ENCODE measurements around the gene FMOD. TPM values are rescaled to one million over a fixed set of nuclear protein-coding genes. Genes with fewer than 3 reads are reported as not detected.
A peak's percentile ranks its signal among the peaks of the same experiment; 100 is the strongest.

The FMOD gene
- polyA plus RNA-seq, 6 donors from 2014 or later = not detected

DNA sequence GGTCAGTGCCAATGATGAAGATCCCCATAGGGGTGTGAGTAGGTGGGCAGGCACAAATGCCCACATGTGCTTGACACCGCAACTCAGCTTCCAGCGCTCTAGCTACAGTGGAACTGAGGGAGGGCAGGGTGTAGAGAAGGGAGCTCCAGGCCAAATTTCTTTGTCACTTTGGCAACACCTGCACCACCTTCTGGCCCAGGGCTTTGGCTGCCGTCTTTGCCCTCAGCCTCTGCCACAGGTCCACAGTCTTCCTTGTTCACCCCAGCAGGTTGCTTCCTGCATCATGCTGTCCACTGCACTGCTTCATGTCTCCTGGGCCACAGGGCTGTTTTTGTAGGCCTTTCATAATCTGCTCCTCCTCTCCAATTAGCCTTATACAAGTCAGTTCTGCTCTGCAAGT is 20.4 kb upstream of the FMOD start:
- Mint-ChIP-seq H3K27me3 (peaks cover 4 to 14% (median 13%) of the 10 kb centered on the region in 3 donors), H3K36me3 (no peaks in the 10 kb centered on the region), H3K4me1 (peaks cover 5 to 13% (median 7%) of the 10 kb centered on the region in 3 donors), H3K4me3 (no peak overlapping the region), H3K27ac (peak overlapping the region in 2 of 6 donors; percentile 7 to 76), H3K9me3 (no peaks in the 10 kb centered on the region)
- no peak for DNase-seq
- ATAC-seq (ENCODE audit: low read depth in 2 of 2) = no peak

DNA sequence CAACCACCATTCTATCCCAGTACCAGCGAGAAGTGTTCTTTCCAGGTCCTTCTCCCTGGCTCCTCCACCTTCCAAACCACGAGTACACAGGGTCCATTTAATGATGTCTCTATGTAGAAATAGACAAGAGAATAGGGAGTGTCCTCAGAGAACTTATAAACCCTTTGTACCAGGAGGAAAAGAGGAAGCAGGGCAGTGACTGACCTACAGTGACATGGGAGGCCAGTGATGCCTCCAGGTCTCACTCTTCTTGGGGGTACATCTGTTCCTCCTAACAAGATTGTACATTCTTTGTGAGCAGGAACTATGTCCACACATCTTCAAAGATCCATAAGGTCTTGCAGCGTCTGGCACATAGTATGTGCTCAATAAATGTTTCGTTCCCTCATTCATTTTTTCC is 18.7 kb upstream of the FMOD start:
- Mint-ChIP-seq H3K9me3 (no peaks in the 10 kb centered on the region), H3K27ac (peak overlapping the region in 2 of 6 donors; percentile 18 to 45), H3K4me1 (peaks cover 6 to 11% (median 10%) of the 10 kb centered on the region in 3 donors), H3K4me3 (no peak overlapping the region), H3K36me3 (no peaks in the 10 kb centered on the region), H3K27me3 (peaks cover 8 to 21% (median 19%) of the 10 kb centered on the region in 3 donors)
- DNase-seq (no peak), ATAC-seq (ENCODE audit: low read depth in 2 of 2) (no peak)

DNA sequence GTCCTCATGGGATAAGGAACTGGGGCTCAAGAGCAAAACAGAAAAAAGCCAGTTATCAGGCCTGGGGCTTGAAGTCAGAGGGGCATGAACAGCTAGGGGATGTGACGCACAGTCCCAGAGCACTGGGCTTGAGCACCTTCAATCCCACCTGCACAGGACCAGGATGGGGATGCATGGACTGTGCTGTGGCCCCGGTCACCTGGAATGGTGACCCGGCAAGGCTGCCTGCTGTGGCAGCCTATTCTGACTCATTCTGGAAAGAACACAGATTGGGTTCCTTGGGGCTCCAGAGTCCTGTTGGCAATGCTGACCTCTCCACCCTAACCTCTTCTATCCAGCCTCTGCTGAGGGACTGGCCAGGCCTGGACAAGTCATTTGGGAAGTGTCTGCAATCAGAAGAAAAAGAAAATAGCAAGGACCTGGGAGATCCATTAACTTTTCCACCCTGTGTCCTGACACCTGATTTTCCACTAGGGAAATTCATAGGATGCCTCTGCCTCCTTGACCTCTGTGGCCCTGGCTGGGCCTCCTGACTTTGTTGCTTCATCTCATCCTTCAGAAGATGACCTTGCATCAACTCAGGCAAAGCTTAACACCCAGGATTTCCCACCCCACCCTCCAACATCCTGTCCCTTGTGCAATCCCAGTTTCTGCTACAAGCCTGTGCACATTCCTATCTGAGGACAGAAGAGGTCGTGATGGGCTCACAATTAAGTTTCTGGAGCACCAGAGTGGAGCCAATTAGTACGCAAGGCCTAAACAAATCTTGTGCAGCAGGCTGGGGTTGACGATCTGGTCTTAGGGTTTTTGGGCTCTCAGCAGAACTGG is 17.9 kb upstream of the FMOD start:
- H3K27me3 Mint-ChIP-seq = peaks cover 8 to 27% (median 20%) of the 10 kb centered on the region in 3 donors
- peaks cover 6 to 15% (median 11%) of the 10 kb centered on the region in 3 donors for H3K4me1 Mint-ChIP-seq
- H3K27ac Mint-ChIP-seq = no peak overlapping the region
- no peaks in the 10 kb centered on the region for H3K36me3 Mint-ChIP-seq
- no peak for ATAC-seq (ENCODE audit: low read depth in 2 of 2)
- H3K4me3 Mint-ChIP-seq = no peak overlapping the region
- no peaks in the 10 kb centered on the region for H3K9me3 Mint-ChIP-seq
- DNase-seq = no peak

DNA sequence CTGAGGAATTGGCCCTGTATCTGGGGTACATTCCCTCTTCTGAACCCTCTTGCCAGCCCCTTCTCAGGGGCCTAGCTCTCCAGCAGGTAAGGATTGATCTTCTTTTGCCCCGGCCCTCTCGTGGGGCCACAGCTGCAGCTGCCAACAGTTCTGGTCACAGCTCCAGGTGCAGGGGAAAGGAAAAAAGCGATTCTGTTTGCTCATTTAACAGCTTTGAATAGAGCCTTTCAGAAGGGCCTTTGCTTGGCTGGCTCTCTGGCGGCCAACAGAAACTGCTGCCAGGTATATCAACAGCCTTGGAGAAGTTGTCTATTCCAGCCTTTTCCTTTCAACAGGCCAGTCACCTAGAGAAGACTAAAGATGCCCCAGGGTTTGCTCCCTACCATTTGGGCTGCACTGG is 16.1 kb upstream of the FMOD start:
- no peak for DNase-seq
- ATAC-seq (ENCODE audit: low read depth in 2 of 2) = no peak
- Mint-ChIP-seq H3K36me3 (no peaks in the 10 kb centered on the region), H3K27me3 (peaks cover 8 to 27% (median 15%) of the 10 kb centered on the region in 3 donors), H3K9me3 (no peaks in the 10 kb centered on the region), H3K27ac (no peak overlapping the region), H3K4me3 (no peak overlapping the region), H3K4me1 (peaks cover 11 to 17% (median 14%) of the 10 kb centered on the region in 3 donors)

DNA sequence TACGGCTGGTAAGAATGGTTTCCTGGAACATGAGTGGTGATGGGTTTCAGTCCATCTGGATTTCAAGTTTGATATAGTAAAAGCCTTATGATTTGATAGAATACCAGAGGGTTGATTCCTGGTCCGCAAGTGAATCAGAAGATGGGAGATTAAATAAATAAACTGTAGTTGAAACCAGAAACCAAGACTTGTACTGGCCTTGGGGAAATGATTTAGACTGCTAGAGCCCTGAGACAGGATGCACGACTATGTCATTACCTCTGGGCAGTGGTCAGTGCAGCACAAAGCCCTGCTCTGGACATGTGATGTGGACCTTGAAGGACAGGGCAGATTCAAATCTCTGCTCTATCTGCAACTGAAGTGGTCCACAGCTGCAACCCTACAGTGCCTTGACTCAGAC is 15.6 kb upstream of the FMOD start:
- DNase-seq (no peak), ATAC-seq (ENCODE audit: low read depth in 2 of 2) (no peak)
- Mint-ChIP-seq H3K27me3 (peaks cover 8 to 27% (median 15%) of the 10 kb centered on the region in 3 donors), H3K4me1 (peaks cover 17 to 23% (median 20%) of the 10 kb centered on the region in 3 donors), H3K36me3 (no peaks in the 10 kb centered on the region), H3K27ac (no peak overlapping the region), H3K4me3 (no peak overlapping the region), H3K9me3 (no peaks in the 10 kb centered on the region)

DNA sequence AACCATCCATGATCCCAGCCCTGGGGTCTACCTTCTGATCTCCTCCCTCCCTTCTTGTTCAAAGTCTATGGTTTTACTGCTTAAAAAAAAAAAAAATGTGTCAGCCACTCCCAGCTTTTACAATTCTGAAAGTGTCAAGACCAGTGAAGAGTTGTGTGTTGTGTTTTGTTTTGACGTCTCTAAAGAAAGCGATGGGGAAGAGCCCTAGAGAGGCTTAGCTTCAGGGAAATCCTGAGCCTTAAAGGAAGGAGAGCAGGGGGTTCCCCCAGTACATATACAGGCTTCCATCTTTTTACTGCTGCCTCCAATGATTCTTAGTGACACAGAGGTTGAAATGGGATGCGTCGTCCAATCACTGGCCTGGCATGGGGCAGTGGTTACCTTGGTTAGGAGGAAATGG is 13.9 kb upstream of the FMOD start:
- no peak overlapping the region for H3K4me3 Mint-ChIP-seq
- DNase-seq = no peak
- H3K9me3 Mint-ChIP-seq = no peaks in the 10 kb centered on the region
- no peaks in the 10 kb centered on the region for H3K36me3 Mint-ChIP-seq
- no peak overlapping the region for H3K27ac Mint-ChIP-seq
- no peak for ATAC-seq (ENCODE audit: low read depth in 2 of 2)
- peaks cover 22 to 31% (median 28%) of the 10 kb centered on the region in 3 donors for H3K4me1 Mint-ChIP-seq
- H3K27me3 Mint-ChIP-seq = peaks cover 4 to 27% (median 15%) of the 10 kb centered on the region in 3 donors

DNA sequence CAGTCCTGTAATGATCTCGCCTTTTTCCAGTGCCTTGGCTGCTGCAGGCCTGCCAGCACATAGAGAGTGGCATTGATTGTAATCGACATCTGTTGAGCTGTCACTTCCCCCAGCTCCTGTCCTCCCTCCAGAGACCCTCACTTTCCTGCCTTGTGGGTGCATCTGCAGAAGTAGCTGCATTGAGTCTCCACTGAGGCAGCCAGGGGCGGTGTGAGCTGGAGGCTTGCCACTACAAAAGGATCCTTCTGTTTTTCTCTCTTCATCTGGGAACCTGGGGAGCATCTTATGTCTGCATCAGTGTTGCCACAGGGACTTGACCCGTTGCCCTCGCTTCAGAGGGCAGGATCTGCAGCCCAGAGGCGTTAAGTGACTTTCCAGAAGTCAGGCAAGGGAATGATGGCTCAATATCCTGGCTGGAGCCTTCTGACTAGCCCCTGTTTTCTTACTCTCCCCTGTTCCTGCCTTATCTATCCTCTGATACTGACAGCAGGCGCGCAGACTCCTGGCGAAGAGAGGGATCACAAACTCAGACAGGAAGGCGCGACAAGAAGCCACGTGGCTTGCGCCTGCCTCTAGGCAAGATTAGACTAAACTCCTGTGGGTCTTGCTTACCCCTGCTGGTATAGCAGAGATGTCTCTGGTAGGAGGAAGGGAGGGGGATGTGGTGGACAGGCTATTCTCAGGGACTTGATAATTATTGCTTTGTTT is 13.3 kb upstream of the FMOD start:
- Mint-ChIP-seq H3K27ac (no peak overlapping the region), H3K27me3 (peaks cover 4 to 27% (median 19%) of the 10 kb centered on the region in 3 donors), H3K36me3 (no peaks in the 10 kb centered on the region), H3K4me1 (peaks cover 20 to 31% (median 24%) of the 10 kb centered on the region in 3 donors), H3K4me3 (no peak overlapping the region), H3K9me3 (no peaks in the 10 kb centered on the region)
- ATAC-seq (ENCODE audit: low read depth in 2 of 2) (no peak), DNase-seq (no peak)

DNA sequence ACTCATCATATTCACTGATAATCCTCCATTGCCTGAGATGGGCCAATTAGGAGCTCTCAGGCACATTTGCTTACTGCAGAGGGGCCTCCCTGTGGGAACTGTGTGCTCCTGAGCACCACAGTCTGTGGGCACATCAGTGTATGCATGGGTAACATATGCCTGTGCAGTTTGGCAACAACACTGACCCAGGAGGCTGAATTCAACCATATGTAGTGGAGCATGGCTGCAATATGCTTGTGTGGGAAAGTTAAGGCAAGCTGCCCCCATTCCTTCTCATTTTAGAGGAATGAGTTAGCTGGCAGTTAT is 11.8 kb upstream of the FMOD start:
- peaks cover 20 to 31% (median 24%) of the 10 kb centered on the region in 3 donors for H3K4me1 Mint-ChIP-seq
- no peaks in the 10 kb centered on the region for H3K9me3 Mint-ChIP-seq
- peak overlapping the region in 1 of 6 donors; percentile 52 for H3K27ac Mint-ChIP-seq
- no peak for DNase-seq
- no peaks in the 10 kb centered on the region for H3K36me3 Mint-ChIP-seq
- H3K27me3 Mint-ChIP-seq = peaks cover 4 to 21% (median 18%) of the 10 kb centered on the region in 3 donors
- no peak for ATAC-seq (ENCODE audit: low read depth in 2 of 2)
- peak overlapping the region in 1 of 8 donors; percentile 41 for H3K4me3 Mint-ChIP-seq

DNA sequence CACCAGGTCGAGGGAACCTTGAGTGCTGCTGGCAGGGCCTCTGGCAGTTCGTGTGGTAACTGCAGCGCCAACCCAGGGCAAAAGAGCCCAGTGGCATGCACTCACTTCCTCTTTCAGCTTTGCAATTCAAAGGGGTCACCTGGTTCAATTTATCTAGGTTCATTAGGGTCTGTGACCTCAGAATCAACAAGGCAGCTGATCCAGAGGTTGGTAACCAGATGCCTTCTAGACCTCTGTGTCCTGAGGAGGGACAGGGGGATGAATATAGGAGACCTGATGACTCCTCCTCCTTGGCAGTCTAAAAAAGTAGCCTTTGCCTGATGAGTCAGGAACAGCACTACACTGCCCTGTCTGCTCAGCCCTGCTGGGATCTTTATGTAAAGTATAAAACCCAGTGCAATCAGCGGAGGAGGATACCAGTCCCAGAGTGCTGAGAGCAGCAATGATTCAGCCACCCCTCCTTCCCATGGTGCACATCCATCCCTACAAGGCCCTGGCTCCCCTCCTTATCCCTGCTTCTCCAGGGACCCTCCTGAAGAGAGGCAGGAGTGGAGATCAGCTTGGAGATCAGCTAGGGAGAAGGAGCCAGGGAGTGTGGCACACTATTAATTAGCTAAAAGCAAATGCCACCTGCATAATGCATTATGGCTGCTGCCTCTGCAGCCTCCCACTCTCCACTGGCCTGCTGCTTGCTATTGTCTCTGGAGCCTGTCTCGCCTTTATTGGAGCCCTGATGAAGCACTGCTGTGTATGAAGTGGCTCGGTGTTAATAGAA is 11.2 kb upstream of the FMOD start:
- Mint-ChIP-seq H3K4me1 (peaks cover 20 to 31% (median 24%) of the 10 kb centered on the region in 3 donors), H3K4me3 (peak overlapping the region in 3 of 8 donors; percentile 2 to 41 (median 32)), H3K27me3 (peaks cover 5 to 26% (median 14%) of the 10 kb centered on the region in 3 donors), H3K36me3 (peaks cover 0 to 3% of the 10 kb centered on the region in 2 donors), H3K27ac (peak overlapping the region in 4 of 6 donors; percentile 50 to 94 (median 69)), H3K9me3 (peaks cover 0 to 5% (median 3%) of the 10 kb centered on the region in 7 donors)
- peak; percentile 98 for ATAC-seq (ENCODE audit: low read depth in 2 of 2)
- peak; percentile 58 for DNase-seq

DNA sequence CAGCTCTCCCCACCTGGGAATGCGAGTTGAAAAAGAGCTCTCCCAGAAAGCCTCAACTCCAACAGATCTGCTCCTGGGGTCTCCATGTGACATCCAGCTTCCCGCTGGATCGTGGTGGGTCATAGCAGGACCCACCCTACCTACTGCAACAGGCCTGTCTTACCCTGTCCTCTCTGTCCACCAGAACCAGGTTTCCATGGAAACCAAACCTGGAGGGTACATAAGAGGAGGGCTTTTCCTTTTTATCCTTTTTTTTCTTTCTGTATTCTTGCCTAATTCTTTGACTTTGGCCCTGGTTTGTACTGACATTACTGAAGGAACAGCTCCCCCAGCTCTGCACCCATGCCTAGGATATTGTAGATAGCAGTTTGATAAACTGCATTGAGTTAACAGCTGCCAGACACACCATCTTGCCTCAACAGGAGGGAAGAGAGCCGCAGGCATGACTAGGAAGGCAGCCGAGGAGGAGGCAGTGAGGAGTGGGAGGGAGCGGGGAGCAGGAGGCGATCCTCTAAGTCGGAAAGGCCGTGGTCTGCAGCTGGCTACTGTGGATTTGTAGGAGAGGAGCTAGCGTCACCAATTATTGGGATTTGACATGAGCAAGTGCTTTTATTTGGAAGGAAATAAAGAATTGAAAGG is 9.7 kb upstream of the FMOD start:
- H3K27me3 Mint-ChIP-seq = peaks cover 14 to 30% (median 14%) of the 10 kb centered on the region in 3 donors
- no peak overlapping the region for H3K4me3 Mint-ChIP-seq
- peak overlapping the region in 2 of 6 donors; percentile 39 to 94 for H3K27ac Mint-ChIP-seq
- H3K4me1 Mint-ChIP-seq = peaks cover 20 to 31% (median 24%) of the 10 kb centered on the region in 3 donors
- peaks cover 0 to 10% of the 10 kb centered on the region in 2 donors for H3K36me3 Mint-ChIP-seq
- no peak for ATAC-seq (ENCODE audit: low read depth in 2 of 2)
- H3K9me3 Mint-ChIP-seq = peaks cover 0 to 19% (median 9%) of the 10 kb centered on the region in 7 donors
- no peak for DNase-seq

DNA sequence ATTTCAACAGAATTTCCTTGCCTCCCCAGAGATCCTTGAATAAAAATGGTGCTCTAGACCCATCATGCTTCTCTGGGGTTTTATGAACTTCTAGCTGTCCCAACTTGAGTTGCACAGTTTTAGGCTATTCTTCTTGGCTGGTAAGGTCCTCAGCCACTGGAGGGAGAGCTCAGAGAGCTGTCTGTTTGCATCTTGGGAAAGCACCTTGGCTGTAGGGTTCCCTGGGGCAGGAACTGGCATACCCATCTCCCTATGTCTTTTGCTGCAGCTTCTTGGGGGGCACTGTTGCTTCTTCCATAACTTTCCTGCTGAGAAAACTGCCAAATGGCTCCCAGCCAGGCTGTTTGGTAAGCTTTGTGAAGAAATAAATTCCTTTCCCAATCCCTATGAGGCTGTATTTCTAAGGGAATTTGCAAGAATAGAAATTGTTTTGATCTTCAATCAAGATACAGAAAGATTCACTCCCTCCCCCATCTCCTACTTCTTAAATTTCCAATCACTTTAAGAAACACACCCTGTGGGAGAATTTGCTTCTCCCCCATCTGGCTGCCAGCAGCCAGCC is 8.2 kb upstream of the FMOD start:
- Mint-ChIP-seq H3K36me3 (peaks cover 0 to 10% of the 10 kb centered on the region in 2 donors), H3K27me3 (peaks cover under 1 to 28% (median 17%) of the 10 kb centered on the region in 3 donors), H3K4me3 (no peak overlapping the region), H3K4me1 (peaks cover 17 to 26% (median 20%) of the 10 kb centered on the region in 3 donors), H3K27ac (peak overlapping the region in 2 of 6 donors; percentile 9 to 88), H3K9me3 (peaks cover 0 to 19% (median 9%) of the 10 kb centered on the region in 7 donors)
- ATAC-seq (ENCODE audit: low read depth in 2 of 2) = no peak
- DNase-seq = no peak

DNA sequence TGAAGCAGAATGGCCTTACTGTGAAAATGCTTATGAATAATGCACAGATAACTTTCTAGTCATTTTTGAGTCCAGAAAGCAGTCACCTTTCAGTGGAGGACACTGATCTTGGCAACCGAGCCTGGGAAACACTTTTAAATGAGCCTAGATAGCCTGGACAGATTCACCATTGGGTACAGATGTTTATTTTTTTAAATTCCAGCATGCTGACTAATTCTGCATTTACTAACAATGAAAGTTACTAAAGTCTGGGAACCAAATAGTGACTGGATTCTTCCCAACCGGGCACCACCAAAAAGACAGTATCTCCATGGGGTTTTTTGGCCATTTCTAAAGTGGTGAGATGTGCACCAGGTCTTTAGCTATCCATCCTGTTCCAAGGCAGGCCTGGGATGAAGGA is 3.3 kb upstream of the FMOD start:
- no peak overlapping the region for H3K27ac Mint-ChIP-seq
- ATAC-seq (ENCODE audit: low read depth in 2 of 2) (no peak), DNase-seq (no peak)
- peaks cover 0 to 19% (median 9%) of the 10 kb centered on the region in 7 donors for H3K9me3 Mint-ChIP-seq
- peaks cover 32 to 49% (median 37%) of the 10 kb centered on the region in 3 donors for H3K27me3 Mint-ChIP-seq
- peaks cover 0 to 10% of the 10 kb centered on the region in 2 donors for H3K36me3 Mint-ChIP-seq
- peaks cover 0 to 12% (median 7%) of the 10 kb centered on the region in 3 donors for H3K4me1 Mint-ChIP-seq
- H3K4me3 Mint-ChIP-seq = no peak overlapping the region

All from naive B cell (primary cell).